GM18870 (cell line): Measurements from ENCODE around the gene SLC35A5.

Experiments used
- ATAC-seq: cut with Tn5 transposase; IDR thresholded peaks from one replicate; pipeline ENCODE4 v1.9.1; 2021; ENCODE audit warnings: moderate library complexity; ENCODE audit not compliant: unreplicated experiment

The SLC35A5 gene

GRCh38 chr3:112623213-112623612 lies 61.4 kb downstream of the SLC35A5 start:
- ATAC-seq: no peak

- no peak for ATAC-seq
These were observed 61.9 kb downstream of the SLC35A5 start for GRCh38 chr3:112623717-112624116.

GRCh38 chr3:112627419-112627818 lies 65.6 kb downstream of the SLC35A5 start:
- ATAC-seq: no peak

GRCh38 chr3:112627919-112628466 lies 66.1 kb downstream of the SLC35A5 start:
- ATAC-seq: no peak

- no peak for ATAC-seq
These were observed 67.6 kb downstream of the SLC35A5 start for GRCh38 chr3:112629425-112629824.

- no peak for ATAC-seq
These were observed 69.4 kb downstream of the SLC35A5 start for GRCh38 chr3:112631257-112631656.

GRCh38 chr3:112632596-112632995 lies 70.8 kb downstream of the SLC35A5 start:
- no peak for ATAC-seq

- no peak for ATAC-seq
These were observed 71.3 kb downstream of the SLC35A5 start for GRCh38 chr3:112633191-112633590.

- ATAC-seq: no peak
These were observed 71.9 kb downstream of the SLC35A5 start for GRCh38 chr3:112633757-112634156.

GRCh38 chr3:112634786-112635541 lies 73.1 kb downstream of the SLC35A5 start:
- ATAC-seq: no peak
